Neural cell (in vitro differentiated cells): ENCODE results near the gene CFAP100.

Experiments used
- CTCF ChIP-seq: fragments of 450-650 bp; IDR thresholded peaks from 2 replicates; pipeline ENCODE4 v1.5.1; 2014; ENCODE audit warnings: antibody characterized with exemption, mild to moderate bottlenecking, moderate library complexity; ENCODE audit not compliant: poor library complexity, severe bottlenecking
- EZH2 ChIP-seq: fragments of 200-600, 300-800 bp; shearing (Covaris generic), sonication (generic); IDR thresholded peaks from 2 replicates; pipeline ENCODE4 v1.6.1; 2014; ENCODE audit warnings: antibody characterized with exemption, low read length, borderline replicate concordance, mild to moderate bottlenecking; ENCODE audit not compliant: insufficient read depth, poor library complexity, severe bottlenecking
- POLR2AphosphoS5 ChIP-seq: IDR thresholded peaks from 2 replicates; pipeline ENCODE4 v1.6.1; 2012

GRCh38 chr3:126394179-126394976, at the start of gene CFAP100:
- TF ChIP-seq CTCF (no peak), EZH2 (no peak), POLR2AphosphoS5 (no peak)
